H1 (cell line): ENCODE measurements around the gene RMND1. TPM values are rescaled to one million over a fixed set of nuclear protein-coding genes. Genes with fewer than 3 reads are reported as not detected.

Experiments
- CHD7 ChIP-seq: fragments of 300-600 bp; sonication (generic); IDR thresholded peaks from 2 replicates; pipeline ENCODE4 v1.7.1; 2012; ENCODE audit warnings: low read length, moderate library complexity, mild to moderate bottlenecking, inconsistent platforms; ENCODE audit not compliant: insufficient replicate concordance
- polyA plus RNA-seq, 7 experiments: library from polyadenylated mRNA; depleted of rRNA in 3 of 7; stranded (reverse) in 5 of 7; unstranded in 2 of 7; fragments of >200 nt in 5 of 7; fragments of 200-250 nt in 2 of 7; gene quantifications; 1 replicate in 5 of 7; 2 replicates in 1 of 7; 4 replicates in 1 of 7; pipeline versions ENCODE4 v1.2.1 to v1.2.3, GENCODE V29; 2011 to 2013; ENCODE audit warnings: missing spikeins in 2 of 7, mixed read lengths in 2 of 7
- total RNA-seq: library from RNA; stranded (reverse); fragmentation: NEBNext Ultra II Directional; extraction: Animal tissue kit (Norgen Biotek cat#: 25700); gene quantifications from 2 replicates; pipeline ENCODE4 v1.2.1, GENCODE V29; 2021

Gene RMND1
- total and polyA plus RNA-seq, 2 of the 8 experiments (the other 6 are each of a cell fraction or from before 2014, with no cell fraction given), result 7.3 to 21.9 TPM

GRCh38 chr6:151436300-151436699 lies 15.6 kb downstream of the RMND1 start (continued):
- no peak for TF ChIP-seq CHD7
